GM12892 (cell line): ENCODE results near the gene MMP24.

Experiments
- POLR2A ChIP-seq: IDR thresholded peaks from 2 replicates; pipeline ENCODE4 v1.6.1; 2011; ENCODE audit warnings: low read depth, low read length, control low read depth
- POLR2AphosphoS5 ChIP-seq: IDR thresholded peaks from 2 replicates; pipeline ENCODE4 v1.6.1; 2011; ENCODE audit warnings: low read depth, low read length, control low read depth
- TAF1 ChIP-seq: IDR thresholded peaks from 2 replicates; pipeline ENCODE4 v1.6.1; 2011; ENCODE audit warnings: low read depth, mild to moderate bottlenecking, control low read depth, low read length, borderline replicate concordance

GRCh38 chr20:35284267-35284991, 57.9 kb downstream of the MMP24 start, which contains the start of gene EIF6:
- TF ChIP-seq POLR2A (peak; percentile 86), POLR2AphosphoS5 (peak; percentile 86), TAF1 (peak; percentile 79; the same call in 1 of the 2 replicates)
